HG03103 (cell line): ENCODE data around the gene GALR3.
"Not testable (repeated sequence)": the region's sequence is repeated elsewhere in the genome, so short reads cannot be mapped to it uniquely, and the experiment has no call there.

ENCODE experiments used
- ATAC-seq: cut with Tn5 transposase; IDR thresholded peaks from one replicate; pipeline ENCODE4 v1.9.1; 2021; ENCODE audit warnings: low read depth; ENCODE audit not compliant: unreplicated experiment

GALR3 gene, protein sequence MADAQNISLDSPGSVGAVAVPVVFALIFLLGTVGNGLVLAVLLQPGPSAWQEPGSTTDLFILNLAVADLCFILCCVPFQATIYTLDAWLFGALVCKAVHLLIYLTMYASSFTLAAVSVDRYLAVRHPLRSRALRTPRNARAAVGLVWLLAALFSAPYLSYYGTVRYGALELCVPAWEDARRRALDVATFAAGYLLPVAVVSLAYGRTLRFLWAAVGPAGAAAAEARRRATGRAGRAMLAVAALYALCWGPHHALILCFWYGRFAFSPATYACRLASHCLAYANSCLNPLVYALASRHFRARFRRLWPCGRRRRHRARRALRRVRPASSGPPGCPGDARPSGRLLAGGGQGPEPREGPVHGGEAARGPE

GRCh38 chr22:37823134-37823985, at the start of gene GALR3:
GALR3 (plus strand) TSS chr22:37823382; CDS start chr22:37823407, 25 bp downstream.
- ATAC-seq, result no peak

DNA sequence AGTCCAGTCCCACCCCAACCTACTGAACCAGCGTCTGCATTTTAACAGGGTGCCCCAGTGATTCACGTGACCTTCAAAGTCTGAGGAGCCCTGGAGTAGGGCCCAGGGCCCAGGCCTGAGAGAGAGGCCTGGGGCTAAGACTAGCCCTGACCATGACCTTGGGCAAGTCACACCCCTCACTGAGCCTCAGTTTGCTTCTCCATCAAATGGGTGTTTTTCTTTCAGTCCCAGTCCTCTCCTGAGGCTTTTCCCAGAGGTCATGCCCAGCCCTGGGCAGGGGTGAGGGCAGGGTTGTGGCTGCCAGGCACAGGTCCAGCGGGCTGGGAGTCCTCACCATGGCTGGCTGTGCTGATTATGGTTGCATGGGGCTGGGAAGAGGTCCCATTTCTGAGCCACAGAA, 48.5 kb upstream of the GALR3 start:
- no peak for ATAC-seq

GRCh38 chr22:37775785-37776638, 47.2 kb upstream of the GALR3 start:
- ATAC-seq, result no peak

- ATAC-seq, result no peak
Observed at GRCh38 chr22:37776639-37777005, 46.6 kb upstream of the GALR3 start.

DNA sequence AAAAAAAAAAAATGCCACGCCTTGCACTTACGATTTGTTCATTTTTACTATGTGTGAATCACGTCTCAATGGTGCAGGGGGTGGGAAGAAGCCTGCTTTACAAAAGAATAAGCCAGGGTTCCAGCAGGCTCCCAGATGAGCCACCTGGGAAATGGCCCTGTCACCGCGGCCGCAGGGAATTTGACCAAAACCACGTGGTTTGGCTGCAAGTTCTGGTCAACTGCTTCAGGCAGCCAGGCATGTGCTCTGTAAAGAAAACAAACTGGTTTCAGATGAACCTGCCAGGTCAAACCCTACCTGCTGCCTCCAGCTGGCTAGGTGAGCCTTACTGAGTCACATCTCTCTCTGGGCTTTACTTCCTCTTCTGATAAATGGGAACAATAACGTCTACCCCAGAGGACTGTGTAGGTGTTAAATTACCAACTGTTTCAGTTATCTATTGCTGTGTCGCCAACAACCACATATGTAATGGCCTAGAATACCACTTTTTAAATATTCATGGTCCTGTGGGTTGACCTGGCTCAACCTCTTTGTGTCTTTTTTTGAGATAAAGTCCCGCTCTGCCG, 46.0 kb upstream of the GALR3 start:
- ATAC-seq, result no peak

- no peak for ATAC-seq
Observed at GRCh38 chr22:37778370-37779009, 44.7 kb upstream of the GALR3 start.

GRCh38 chr22:37781434-37782059, 41.6 kb upstream of the GALR3 start:
- ATAC-seq, result no peak

DNA sequence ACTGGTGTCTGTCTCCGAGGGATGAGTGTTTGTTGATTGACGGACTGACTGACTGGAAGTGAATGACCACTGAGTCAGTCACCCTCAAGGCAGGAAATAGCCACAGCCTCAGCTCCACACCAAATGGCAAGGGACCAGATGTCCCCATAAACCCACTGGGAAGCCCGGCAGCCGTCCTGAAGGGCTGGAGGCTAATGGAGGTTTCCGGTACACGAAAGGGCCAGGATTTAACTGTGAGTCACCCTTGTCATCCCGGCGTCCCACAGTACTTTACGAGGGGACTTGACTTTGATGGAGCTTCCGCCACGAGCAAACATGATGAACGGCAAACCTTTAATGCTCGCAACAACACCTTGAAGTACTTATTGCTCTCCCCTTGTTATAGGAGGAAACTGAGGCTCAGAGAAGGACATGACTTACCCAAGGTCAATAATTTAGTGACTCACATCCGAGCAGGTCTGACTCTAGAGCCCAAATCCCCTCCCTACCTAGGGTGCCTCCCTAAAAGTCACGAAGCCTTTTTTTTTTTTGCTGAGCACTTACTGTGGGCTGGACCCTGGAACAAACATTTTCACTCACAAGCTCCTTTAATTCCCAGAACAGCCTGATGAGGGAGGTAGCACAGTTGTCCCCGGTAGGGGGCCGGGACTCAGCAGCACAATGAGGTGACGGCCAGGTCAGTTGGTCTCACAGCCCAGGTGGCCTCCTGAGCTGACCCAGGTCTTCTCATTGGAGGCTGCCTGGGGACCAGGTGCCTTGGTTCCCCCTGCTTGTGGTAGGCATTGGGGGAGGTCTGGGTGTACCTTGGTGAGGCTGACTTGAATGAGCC, 40.6 kb upstream of the GALR3 start:
- no peak for ATAC-seq

- ATAC-seq, result no peak
Observed at GRCh38 chr22:37784829-37785495, 38.2 kb upstream of the GALR3 start.

DNA sequence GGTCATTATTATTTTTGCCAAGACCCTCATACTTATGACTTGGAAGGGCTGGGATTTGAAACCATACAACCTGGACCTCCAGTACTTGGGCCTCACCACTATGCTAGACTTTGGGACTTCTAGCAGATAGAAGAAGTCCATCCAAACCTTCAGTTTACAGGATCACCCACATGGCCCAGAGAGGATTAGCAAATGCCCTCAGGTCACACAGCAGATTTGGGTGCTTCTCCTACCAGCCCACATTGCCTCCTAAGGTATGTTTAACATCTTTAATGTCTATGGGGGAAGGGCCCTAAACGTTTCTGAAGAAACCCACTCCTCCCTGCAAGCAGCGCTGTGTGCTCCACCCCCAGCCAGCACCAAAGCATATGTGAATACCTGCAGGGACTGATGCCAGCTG, 32.9 kb upstream of the GALR3 start:
- no peak for ATAC-seq

- ATAC-seq, result no peak
Observed at GRCh38 chr22:37792494-37792893, 30.7 kb upstream of the GALR3 start.

DNA sequence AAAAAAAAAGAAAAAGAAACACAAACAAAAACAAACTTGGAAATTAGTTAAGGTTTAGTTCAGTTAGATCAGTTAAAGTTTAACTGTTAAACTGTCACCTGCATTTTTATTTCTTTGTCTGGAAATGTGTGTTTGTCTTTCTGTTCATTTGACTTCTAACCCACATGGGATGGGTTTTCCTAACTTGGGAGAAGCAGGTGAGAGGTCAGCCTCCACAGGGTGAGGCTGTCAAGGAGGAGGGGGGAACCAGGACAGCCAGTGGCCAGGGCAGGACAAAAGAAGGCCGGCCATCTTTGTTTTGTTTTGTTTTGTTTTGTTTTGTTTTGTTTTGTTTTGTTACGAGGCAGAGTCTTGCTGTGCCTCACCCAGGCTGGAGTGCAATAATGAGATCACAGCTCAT, 28.8 kb upstream of the GALR3 start:
- ATAC-seq, result no peak

DNA sequence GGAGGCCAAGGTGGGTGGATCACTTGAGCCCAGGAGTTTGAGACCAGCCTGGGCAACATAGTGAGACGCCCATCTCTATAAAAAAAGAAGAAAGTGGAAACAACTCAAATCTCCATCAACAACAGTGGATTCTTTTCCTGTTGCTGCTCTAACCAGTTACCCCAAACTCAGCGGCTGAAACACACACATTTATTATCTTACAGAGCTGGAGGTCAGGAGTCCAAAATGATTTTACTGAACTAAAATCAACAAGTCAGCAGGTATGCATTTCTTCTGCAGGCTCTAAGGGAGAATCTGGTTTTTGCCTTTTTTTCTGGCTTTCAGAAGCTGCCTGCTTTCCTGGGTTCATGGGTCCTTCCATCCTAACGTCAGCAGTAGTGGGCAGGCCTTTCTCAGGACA, 27.1 kb upstream of the GALR3 start:
- no peak for ATAC-seq

DNA sequence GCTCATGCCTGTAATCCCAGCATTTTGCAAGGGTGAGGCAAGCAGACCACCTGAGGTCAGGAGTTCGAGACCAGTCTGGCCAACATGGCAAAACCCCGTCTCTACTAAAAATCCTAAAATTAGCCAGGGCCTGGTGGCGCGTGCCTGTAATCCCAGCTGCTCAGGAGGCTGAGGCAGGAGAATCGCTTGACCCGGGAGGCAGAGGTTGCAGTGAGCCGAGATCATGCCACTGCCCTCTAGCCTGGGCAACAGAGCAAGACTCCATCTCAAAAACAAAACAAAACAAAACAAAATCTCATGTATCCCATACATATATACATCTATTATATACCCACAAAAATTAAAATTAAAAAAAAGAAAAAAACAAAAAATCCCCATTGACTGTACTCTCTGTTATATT, 25.9 kb upstream of the GALR3 start:
- not testable (repeated sequence) for ATAC-seq

GRCh38 chr22:37797874-37798500, 25.2 kb upstream of the GALR3 start:
- no peak for ATAC-seq

DNA sequence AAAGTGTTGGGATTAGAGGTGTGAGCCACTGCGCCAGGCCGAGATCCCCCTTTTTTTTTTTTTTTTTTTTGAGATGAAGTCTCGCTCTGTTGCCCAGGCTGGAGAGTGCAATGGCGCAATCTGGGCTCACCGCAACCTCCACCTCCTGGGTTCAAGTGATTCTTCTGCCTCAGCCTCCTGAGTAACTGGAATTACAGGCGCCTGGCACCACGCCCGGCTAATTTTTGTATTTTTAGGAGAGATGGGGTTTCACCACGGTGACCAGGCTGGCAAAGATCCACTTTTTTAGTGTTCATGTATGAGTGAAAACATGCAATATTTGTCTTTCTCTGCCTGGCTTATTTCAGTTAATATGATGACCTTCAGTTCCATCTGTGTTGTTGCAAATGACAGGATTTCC, 23.2 kb upstream of the GALR3 start:
- not testable (repeated sequence) for ATAC-seq

DNA sequence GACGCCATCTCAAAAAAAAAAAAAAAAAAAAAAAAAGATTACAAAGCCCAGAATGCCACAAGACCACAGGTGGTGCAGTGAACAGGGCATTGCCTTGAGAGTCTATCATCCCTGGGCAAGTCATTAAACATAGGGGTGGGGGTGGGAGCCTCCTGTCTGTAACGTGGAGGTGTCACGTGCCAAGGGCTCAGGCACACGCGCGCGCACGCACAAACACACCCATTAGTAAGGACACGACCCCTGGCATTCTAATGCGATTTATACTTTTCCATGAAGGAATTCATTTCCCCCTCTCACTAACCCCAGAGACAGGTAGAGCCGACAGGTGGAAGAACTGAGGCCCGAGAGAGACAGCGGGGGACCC, 21.3 kb upstream of the GALR3 start:
- ATAC-seq, result no peak
